ENCODE measurements around the gene ZIM2. TPM values are rescaled to one million over a fixed set of nuclear protein-coding genes. Genes with fewer than 3 reads are reported as not detected.

The ZIM2 gene
- total RNA-seq, 1 donor from 2014 or later, result not detected

- no peak for ATAC-seq
Measured at GRCh38 chr19:56806639-56807038, 33.9 kb downstream of the ZIM2 start.

- ATAC-seq, result no peak
Measured at GRCh38 chr19:56778351-56778750, 62.2 kb downstream of the ZIM2 start.

GRCh38 chr19:56769650-56770049 is 70.9 kb downstream of the ZIM2 start:
- no peak for ATAC-seq

GRCh38 chr19:56765137-56765536 is 75.4 kb downstream of the ZIM2 start:
- no peak for ATAC-seq

- ATAC-seq, result no peak
Measured at GRCh38 chr19:56764196-56764695, 76.3 kb downstream of the ZIM2 start.

- no peak for ATAC-seq
Measured at GRCh38 chr19:56760842-56761241, 79.7 kb downstream of the ZIM2 start.

- ATAC-seq, result no peak
Measured at GRCh38 chr19:56759531-56759930, 81.0 kb downstream of the ZIM2 start.

- no peak for ATAC-seq
Measured at GRCh38 chr19:56751078-56751489, 89.4 kb downstream of the ZIM2 start.

GRCh38 chr19:56750658-56751057 is 89.9 kb downstream of the ZIM2 start:
- ATAC-seq, result no peak

- ATAC-seq, result no peak
Measured at GRCh38 chr19:56748378-56748777, 92.1 kb downstream of the ZIM2 start.

- ATAC-seq, result no peak
Measured at GRCh38 chr19:56746367-56746766, 94.2 kb downstream of the ZIM2 start.

GRCh38 chr19:56740501-56740900 is 100.0 kb downstream of the ZIM2 start:
- no peak for ATAC-seq

GRCh38 chr19:56736571-56736970 is 104.0 kb downstream of the ZIM2 start:
- no peak for ATAC-seq

GRCh38 chr19:56732976-56733375 is 107.5 kb downstream of the ZIM2 start:
- ATAC-seq, result no peak

- no peak for ATAC-seq
Measured at GRCh38 chr19:56727677-56728076, 112.8 kb downstream of the ZIM2 start.

- ATAC-seq, result no peak
Measured at GRCh38 chr19:56725829-56726424, 114.6 kb downstream of the ZIM2 start.

Other genes with a start within 250 kb of the ZIM2 start
- gene ZNF71, start 245.4 kb downstream of the ZIM2 start, total RNA-seq, result 1.9 TPM
- not detected for gene SMIM17, start 197.6 kb downstream of the ZIM2 start, total RNA-seq
- gene ZNF835, start 169.0 kb downstream of the ZIM2 start, total RNA-seq, result 0.04 TPM
- 1.4 TPM for gene PEG3, start within 50 bp of the ZIM2 start, total RNA-seq